Cortex of kidney (tissue), 1 donor: ENCODE results near the gene AK9.

Experiments
- DNase-seq: peaks from one replicate; lab custom pipeline; 2025; lab: John Stamatoyannopoulos, UW

AK9 gene

GRCh38 chr6:109511832-109512231 is 179.2 kb downstream of the AK9 start:
- DNase-seq: no peak

- DNase-seq: no peak
These were observed 180.6 kb downstream of the AK9 start for GRCh38 chr6:109510358-109510757.

GRCh38 chr6:109508166-109508860 is 182.7 kb downstream of the AK9 start:
- no peak for DNase-seq

GRCh38 chr6:109507490-109508072 is 183.4 kb downstream of the AK9 start:
- DNase-seq: no peak

GRCh38 chr6:109506841-109507240 is 184.2 kb downstream of the AK9 start:
- DNase-seq: no peak

- no peak for DNase-seq
These were observed 184.7 kb downstream of the AK9 start for GRCh38 chr6:109506314-109506713.

GRCh38 chr6:109503327-109504224 is 187.4 kb downstream of the AK9 start:
- DNase-seq: no peak

- DNase-seq: no peak
These were observed 192.1 kb downstream of the AK9 start for GRCh38 chr6:109498936-109499335.

- DNase-seq: no peak
These were observed 192.9 kb downstream of the AK9 start for GRCh38 chr6:109498052-109498451.

GRCh38 chr6:109496036-109496772 is 194.8 kb downstream of the AK9 start:
- DNase-seq: no peak

GRCh38 chr6:109493865-109494264 is 197.1 kb downstream of the AK9 start:
- DNase-seq: no peak

- no peak for DNase-seq
These were observed 199.6 kb downstream of the AK9 start for GRCh38 chr6:109491207-109491938.

GRCh38 chr6:109490713-109491112 is 200.3 kb downstream of the AK9 start:
- no peak for DNase-seq

GRCh38 chr6:109488001-109488400 is 203.0 kb downstream of the AK9 start:
- DNase-seq: no peak

GRCh38 chr6:109486068-109486467 is 204.9 kb downstream of the AK9 start:
- no peak for DNase-seq

GRCh38 chr6:109485266-109485935 is 205.6 kb downstream of the AK9 start:
- DNase-seq: no peak

- no peak for DNase-seq
These were observed 206.9 kb downstream of the AK9 start for GRCh38 chr6:109484122-109484521.

- DNase-seq: no peak
These were observed 207.3 kb downstream of the AK9 start for GRCh38 chr6:109483735-109484057.

- peak; percentile 19 for DNase-seq
These were observed 207.9 kb downstream of the AK9 start, which contains the start of gene ZBTB24 for GRCh38 chr6:109482905-109483734. Gene ZBTB24 (minus strand): TSS chr6:109483219. CDS start chr6:109482026, 1,193 bp downstream.

- DNase-seq: no peak
These were observed 210.0 kb downstream of the AK9 start for GRCh38 chr6:109480993-109481480.
